A549 (cell line): Measurements from ENCODE around the gene PTPRJ. TPM values are rescaled to one million over a fixed set of nuclear protein-coding genes. Genes with fewer than 3 reads are reported as not detected.
"Not testable (repeated sequence)": the region's sequence is repeated elsewhere in the genome, so short reads cannot be mapped to it uniquely, and the experiment has no call there.

Experiments used
- ATAC-seq, 2 experiments: fragments of 200-7000 bp in 1 of 2; fragments of >200 bp in 1 of 2; cut with Nextera tagmentation in 1 of 2; cut with Tn5 transposase in 1 of 2; 3 replicates each; pipeline versions ENCODE4 v1.8.0 to v1.9.1; 2018 to 2020; ENCODE audit warnings: mild to moderate bottlenecking in 1 of 2, moderate library complexity in 1 of 2
- CTCF ChIA-PET: fragments of 300-600 bp; sonication (Branson Sonifier 250); formaldehyde crosslinking; extraction: SDS; loops from one replicate; lab custom pipeline; 2021; ENCODE audit warnings: antibody characterized with exemption, inconsistent platforms; lab: Yijun Ruan, JAX
- POLR2A ChIA-PET: fragments of 350-600 bp; formaldehyde crosslinking; extraction: SDS; loops from one replicate; lab custom pipeline; 2021; ENCODE audit warnings: antibody characterized with exemption, inconsistent platforms; lab: Yijun Ruan, JAX
- DNase-seq, 2 experiments: peaks; one replicate each; pipeline versions ENCODE4 v3.0.0 to v3.0.0-alpha.2; 2011 to 2016; ENCODE audit warnings: low read depth in 1 of 2, low spot score in 1 of 2
- FAIRE-seq: peaks from 2 replicates; lab custom pipeline; 2011; peaks lifted over from hg19 to GRCh38; lab: Jason Lieb, UNC
- H3K27ac ChIP-seq, 2 experiments: fragments of >200 bp; sonication (Bioruptor Twin); formaldehyde crosslinking; 3 replicates each; pipeline ENCODE4 v1.5.1; 2016 to 2017
- H3K4me1 ChIP-seq: fragments of >200 bp; sonication (Bioruptor Twin); formaldehyde crosslinking; 3 replicates; pipeline ENCODE4 v1.6.1; 2016
- H3K4me2 ChIP-seq: fragments of >200 bp; sonication (Bioruptor Twin); formaldehyde crosslinking; 3 replicates; pipeline ENCODE4 v1.6.1; 2016
- H3K4me3 ChIP-seq: fragments of >200 bp; sonication (Bioruptor Twin); formaldehyde crosslinking; 3 replicates; pipeline ENCODE4 v1.5.1; 2016
- H3K9me3 ChIP-seq: fragments of >200 bp; sonication (Bioruptor Twin); formaldehyde crosslinking; 3 replicates; pipeline ENCODE4 v1.6.1; 2016
- BCL3 ChIP-seq: fragments of >200 bp; sonication (Bioruptor Twin); formaldehyde crosslinking; IDR thresholded peaks from 3 replicates; pipeline ENCODE4 v1.6.1; 2016
- CHD2 ChIP-seq: fragments of 150-350 bp; IDR thresholded peaks from 2 replicates; pipeline ENCODE4 v1.6.1; 2014; ENCODE audit warnings: low read length; ENCODE audit not compliant: partially characterized antibody
- CHD4 ChIP-seq: fragments of 200-600 bp; sonication (generic); IDR thresholded peaks from 2 replicates; pipeline ENCODE4 v1.6.1; 2016; ENCODE audit warnings: antibody characterized with exemption, mild to moderate bottlenecking, borderline replicate concordance
- EHF ChIP-seq: fragments of 250-450 bp; sonication (Bioruptor Pico); IDR thresholded peaks from 2 replicates; pipeline ENCODE4 v1.5.0; 2020; ENCODE audit warnings: mild to moderate bottlenecking
- EHMT2 ChIP-seq: fragments of 200-600 bp; sonication (generic); IDR thresholded peaks from 2 replicates; pipeline ENCODE4 v1.6.1; 2016; ENCODE audit warnings: antibody characterized with exemption, low read depth, mild to moderate bottlenecking, moderate library complexity
- ELK1 ChIP-seq: fragments of 150-350 bp; IDR thresholded peaks from 2 replicates; pipeline ENCODE4 v1.6.1; 2014; ENCODE audit warnings: low read depth, mild to moderate bottlenecking, low read length
- HEYL ChIP-seq: fragments of 250-450 bp; sonication (Bioruptor Pico); IDR thresholded peaks from 2 replicates; pipeline ENCODE4 v1.8.0; 2021; ENCODE audit warnings: mild to moderate bottlenecking, moderate library complexity
- HOXB13 ChIP-seq: fragments of 250-450 bp; sonication (Bioruptor Pico); IDR thresholded peaks from 2 replicates; pipeline ENCODE4 v1.5.0; 2020; ENCODE audit warnings: low read depth, mild to moderate bottlenecking, moderate library complexity
- KDM5A ChIP-seq: fragments of 200-600 bp; sonication (generic); IDR thresholded peaks from 2 replicates; pipeline ENCODE4 v1.6.1; 2016; ENCODE audit warnings: antibody characterized with exemption, mild to moderate bottlenecking
- NFE2L2 ChIP-seq: fragments of 150-350 bp; conservative IDR thresholded peaks from 2 replicates; pipeline ENCODE4 v1.6.1; 2014; ENCODE audit warnings: low read length
- NR3C1 ChIP-seq: fragments of >200 bp; sonication (Bioruptor Twin); formaldehyde crosslinking; IDR thresholded peaks from 3 replicates; pipeline ENCODE4 v1.6.1; 2017
- RAD21 ChIP-seq, 2 experiments: fragments of >200 bp in 1 of 2; sonication (Bioruptor Twin) in 1 of 2; formaldehyde crosslinking in 1 of 2; IDR thresholded peaks in 1 of 2; conservative IDR thresholded peaks in 1 of 2; 2 replicates in 1 of 2; 3 replicates in 1 of 2; pipeline ENCODE4 v1.6.1; 2012 to 2018; ENCODE audit warnings: inconsistent platforms in 1 of 2
- RARB ChIP-seq: fragments of 250-450 bp; sonication (Bioruptor Pico); IDR thresholded peaks from 2 replicates; pipeline ENCODE4 v1.8.0; 2021; ENCODE audit warnings: mild to moderate bottlenecking, moderate library complexity
- RCOR1 ChIP-seq: fragments of 150-350 bp; IDR thresholded peaks from 2 replicates; pipeline ENCODE4 v1.6.1; 2014; ENCODE audit warnings: antibody characterized with exemption, low read length, low read depth
- REST ChIP-seq: fragments of 200-600 bp; sonication (generic); IDR thresholded peaks from 2 replicates; pipeline ENCODE4 v1.6.1; 2016; ENCODE audit warnings: antibody characterized with exemption, mild to moderate bottlenecking, moderate library complexity
- SREBF2 ChIP-seq: fragments of 450-650 bp; IDR thresholded peaks from 2 replicates; pipeline ENCODE4 v1.6.1; 2014; ENCODE audit warnings: mild to moderate bottlenecking, moderate library complexity
- TFCP2L1 ChIP-seq: fragments of 250-450 bp; sonication (Bioruptor Pico); IDR thresholded peaks from 2 replicates; pipeline ENCODE4 v1.5.0; 2021; ENCODE audit warnings: mild to moderate bottlenecking
- TP53 ChIP-seq: fragments of 250-450 bp; sonication (Bioruptor Pico); IDR thresholded peaks from 2 replicates; pipeline ENCODE4 v1.5.0; 2021; ENCODE audit warnings: mild to moderate bottlenecking, moderate library complexity
- USF2 ChIP-seq: fragments of 450-650 bp; IDR thresholded peaks from 2 replicates; pipeline ENCODE4 v1.6.1; 2014; ENCODE audit warnings: antibody characterized with exemption
- ZC3H11A ChIP-seq: fragments of 450-650 bp; IDR thresholded peaks from 2 replicates; pipeline ENCODE4 v1.6.1; 2014; ENCODE audit warnings: antibody characterized with exemption, mild to moderate bottlenecking
- ZNF302 ChIP-seq: fragments of 250-450 bp; sonication (Bioruptor Pico); IDR thresholded peaks from 2 replicates; pipeline ENCODE4 v1.9.0; 2021; ENCODE audit warnings: inconsistent platforms, mild to moderate bottlenecking, moderate library complexity
- WGBS: methylation state at CpG from one replicate; pipeline ENCODE4 v1.1.6; 2017; ENCODE audit errors: missing lambda C conversion rate; 5-methylcytosine and 5-hydroxymethylcytosine counted together
- polyA plus RNA-seq, 4 experiments: library from polyadenylated mRNA; depleted of rRNA in 3 of 4; stranded (reverse); fragments of >200 nt; fragmentation: RNase III in 1 of 4; extraction: RNeasy Plus Mini Kit Qiagen cat#74134 plus additional on column Dnase treatment in 1 of 4; gene quantifications; 2 replicates in 3 of 4; 3 replicates in 1 of 4; pipeline ENCODE4 v1.2.3, GENCODE V29; 2011 to 2017

The PTPRJ gene
- polyA plus RNA-seq, 2 of the 4 experiments (the other 2 are of a cell fraction) = 30.3 to 50.5 TPM

- no peak overlapping the region for H3K4me2 ChIP-seq
- no peak for DNase-seq
- H3K4me3 ChIP-seq = no peak overlapping the region
- ATAC-seq = no peak
- FAIRE-seq = no peak
- no peak for TF ChIP-seq KDM5A
- TF ChIP-seq NR3C1 = no peak
- TF ChIP-seq HOXB13 (CRISPR knock-in tag) = no peak
- TF ChIP-seq REST = no peak
- TF ChIP-seq RARB (CRISPR knock-in tag) = no peak
- no peak for TF ChIP-seq NFE2L2
- TF ChIP-seq HEYL = no peak
- no peak for TF ChIP-seq TP53 (CRISPR knock-in tag)
- no peak for TF ChIP-seq ELK1
- no peak for TF ChIP-seq TFCP2L1 (CRISPR knock-in tag)
- TF ChIP-seq RAD21 (conservative IDR thresholded peaks at IDR 0.05 in 1 of 2, IDR thresholded peaks at IDR 0.05 in 1 of 2) = no peak
- TF ChIP-seq CHD4 = no peak
- CTCF ChIA-PET = interaction anchor here (1.0 to 1.8 kb wide), 3 partner anchors 9 to 19 kb away, joined by 3 to 6 read pairs (median 4); no protein-coding TSS in a partner anchor
- H3K27ac ChIP-seq = no peak overlapping the region
- POLR2A ChIA-PET = no interaction called here
- H3K4me1 ChIP-seq = peaks cover 75% of the 10 kb centered on the region
- H3K9me3 ChIP-seq = no peaks in the 10 kb centered on the region
- 91% methylated on average over 17 of the region's 17 CpGs for WGBS
Measured at GRCh38 chr11:48020092-48020755, 39.9 kb downstream of the PTPRJ start.

GRCh38 chr11:48021201-48021820 lies 41.0 kb downstream of the PTPRJ start:
- FAIRE-seq, H3K9me3 ChIP-seq, H3K27ac ChIP-seq, H3K4me3 ChIP-seq, H3K4me2 ChIP-seq, ATAC-seq, POLR2A ChIA-PET, DNase-seq: not testable (repeated sequence)
- peak; percentile 44; the same call in 1 of the 2 replicates for TF ChIP-seq ZC3H11A
- WGBS = 96% methylated on average over 10 of the region's 10 CpGs
- CTCF ChIA-PET = interaction anchor here (1.8 kb wide), 1 partner anchor 13 kb away, joined by 6 read pairs; no protein-coding TSS in a partner anchor
- H3K4me1 ChIP-seq = peaks cover 74% of the 10 kb centered on the region

- no peak for DNase-seq
- Histone ChIP-seq H3K4me1 (peaks cover 63% of the 10 kb centered on the region), H3K9me3 (no peaks in the 10 kb centered on the region), H3K4me2 (no peak overlapping the region), H3K4me3 (no peak overlapping the region), H3K27ac (0 out of 6 replicates have a peak overlapping the region, but pooled peaks of 1 of the 2 experiments have one; percentile 15)
- no peak for FAIRE-seq
- ChIA-PET CTCF (interaction anchor here (1.0 kb wide), 1 partner anchor 11 kb away, joined by 3 read pairs; no protein-coding TSS in a partner anchor), POLR2A (no interaction called here)
- WGBS = 89% methylated on average over 4 of the region's 4 CpGs
- ATAC-seq = no peak
- no peak for TF ChIP-seq HOXB13 (CRISPR knock-in tag)
- TF ChIP-seq EHMT2 = no peak
- no peak for TF ChIP-seq CHD2
- TF ChIP-seq BCL3 = no peak
- TF ChIP-seq USF2 = no peak
- TF ChIP-seq ELK1 = no peak
- TF ChIP-seq SREBF2 = no peak
- no peak for TF ChIP-seq CHD4
- TF ChIP-seq KDM5A = no peak
- no peak for TF ChIP-seq EHF (CRISPR knock-in tag)
- no peak for TF ChIP-seq ZNF302 (CRISPR knock-in tag)
- TF ChIP-seq RCOR1 = no peak
Measured at GRCh38 chr11:48022445-48022844, 42.1 kb downstream of the PTPRJ start.
